Activated naive CD8-positive, alpha-beta T cell (primary cell): ENCODE results near the gene CAPS.

Experiments
- H3K27ac Mint-ChIP-seq: one replicate; pipeline ENCODE4 v1.8.0; 2021; ENCODE audit warnings: mixed read lengths
- H3K27me3 Mint-ChIP-seq: one replicate; pipeline ENCODE4 v1.8.0; 2021; ENCODE audit warnings: mixed read lengths
- H3K36me3 Mint-ChIP-seq: one replicate; pipeline ENCODE4 v1.8.0; 2021; ENCODE audit warnings: mixed read lengths
- H3K4me1 Mint-ChIP-seq: one replicate; pipeline ENCODE4 v1.8.0; 2021; ENCODE audit warnings: low read depth, mixed read lengths
- H3K4me3 Mint-ChIP-seq: one replicate; pipeline ENCODE4 v1.8.0; 2021; ENCODE audit warnings: mild to moderate bottlenecking, mixed read lengths
- H3K9me3 Mint-ChIP-seq: one replicate; pipeline ENCODE4 v1.8.0; 2021; ENCODE audit warnings: low read depth, mixed read lengths

Gene CAPS

DNA sequence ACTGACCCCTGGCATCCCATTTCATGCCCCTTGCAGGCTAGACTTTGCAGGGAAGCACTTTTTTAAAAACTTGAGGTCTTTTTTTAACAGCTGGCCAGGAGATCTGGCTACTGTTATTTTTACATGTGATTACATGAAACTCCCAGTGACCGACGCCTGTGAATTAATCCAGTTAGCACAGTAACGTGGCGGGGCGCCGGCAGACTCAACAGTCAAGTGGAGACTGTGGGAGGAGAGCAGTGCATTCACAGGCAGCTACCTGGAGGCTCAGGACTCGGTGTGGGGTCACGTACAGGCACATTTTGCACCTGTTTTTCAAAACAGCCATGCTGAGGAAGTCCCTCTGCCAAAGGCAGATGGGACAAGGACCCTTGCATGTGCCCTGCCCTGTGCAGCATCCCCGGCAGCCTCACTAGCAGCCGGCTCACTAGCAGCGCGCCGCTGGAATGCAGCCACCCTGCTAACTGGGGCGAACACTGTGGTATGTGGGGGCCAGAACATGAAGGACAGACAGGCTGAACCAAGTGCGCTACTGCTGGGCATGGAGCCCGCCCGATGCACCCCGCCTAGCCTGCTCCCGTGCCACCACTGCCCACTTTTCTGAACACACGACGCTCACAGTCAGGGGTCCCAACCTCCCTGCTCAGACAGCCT lies 18.7 kb downstream of the CAPS start:
- H3K4me1 Mint-ChIP-seq, result peaks cover 2% of the 10 kb centered on the region
- no peak overlapping the region for H3K4me3 Mint-ChIP-seq
- no peak overlapping the region for H3K27ac Mint-ChIP-seq
- no peaks in the 10 kb centered on the region for H3K9me3 Mint-ChIP-seq
- H3K36me3 Mint-ChIP-seq, result no peaks in the 10 kb centered on the region
- no peaks in the 10 kb centered on the region for H3K27me3 Mint-ChIP-seq

DNA sequence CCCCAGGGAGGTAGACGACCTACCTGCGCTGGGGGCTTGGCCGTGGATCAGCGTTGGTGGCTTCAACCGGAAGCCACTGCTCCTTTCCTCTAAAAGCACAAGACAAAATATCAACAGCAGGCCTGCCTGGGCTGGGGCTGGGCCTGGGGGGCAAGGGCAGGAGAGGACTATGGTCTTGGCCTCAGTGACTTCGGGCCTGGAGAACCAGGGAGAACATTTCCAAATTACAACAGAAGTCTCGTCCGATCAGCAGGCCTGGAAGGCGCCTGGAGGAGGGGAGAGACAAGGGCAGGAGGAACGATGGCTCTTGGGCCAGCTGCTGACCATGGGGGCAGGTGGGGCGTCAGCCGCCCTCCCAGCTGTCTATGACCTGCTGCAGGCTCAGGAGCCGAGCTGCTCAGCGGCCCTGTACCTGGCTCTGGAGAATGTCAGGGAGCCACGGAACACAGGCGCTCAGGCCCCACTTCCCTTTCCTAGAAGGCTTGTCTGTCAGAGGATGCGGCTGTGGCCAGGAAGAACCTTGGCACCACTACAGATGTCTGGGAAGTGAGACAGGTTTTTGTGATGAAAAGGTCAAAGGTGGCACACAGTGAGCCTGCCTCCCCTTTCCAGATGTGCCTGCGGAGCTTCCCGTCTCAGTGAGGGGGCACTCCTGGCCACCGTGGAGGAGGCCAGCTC lies 19.5 kb downstream of the CAPS start:
- Mint-ChIP-seq H3K9me3 (no peaks in the 10 kb centered on the region), H3K36me3 (no peaks in the 10 kb centered on the region), H3K4me1 (peaks cover 2% of the 10 kb centered on the region), H3K4me3 (no peak overlapping the region), H3K27ac (peak overlapping the region; percentile 16), H3K27me3 (no peaks in the 10 kb centered on the region)

GRCh38 chr19:5934069-5934401 lies 20.0 kb downstream of the CAPS start:
- Mint-ChIP-seq H3K9me3 (no peaks in the 10 kb centered on the region), H3K36me3 (no peaks in the 10 kb centered on the region), H3K4me1 (peaks cover 2% of the 10 kb centered on the region), H3K27me3 (no peaks in the 10 kb centered on the region), H3K4me3 (no peak overlapping the region), H3K27ac (no peak overlapping the region)

DNA sequence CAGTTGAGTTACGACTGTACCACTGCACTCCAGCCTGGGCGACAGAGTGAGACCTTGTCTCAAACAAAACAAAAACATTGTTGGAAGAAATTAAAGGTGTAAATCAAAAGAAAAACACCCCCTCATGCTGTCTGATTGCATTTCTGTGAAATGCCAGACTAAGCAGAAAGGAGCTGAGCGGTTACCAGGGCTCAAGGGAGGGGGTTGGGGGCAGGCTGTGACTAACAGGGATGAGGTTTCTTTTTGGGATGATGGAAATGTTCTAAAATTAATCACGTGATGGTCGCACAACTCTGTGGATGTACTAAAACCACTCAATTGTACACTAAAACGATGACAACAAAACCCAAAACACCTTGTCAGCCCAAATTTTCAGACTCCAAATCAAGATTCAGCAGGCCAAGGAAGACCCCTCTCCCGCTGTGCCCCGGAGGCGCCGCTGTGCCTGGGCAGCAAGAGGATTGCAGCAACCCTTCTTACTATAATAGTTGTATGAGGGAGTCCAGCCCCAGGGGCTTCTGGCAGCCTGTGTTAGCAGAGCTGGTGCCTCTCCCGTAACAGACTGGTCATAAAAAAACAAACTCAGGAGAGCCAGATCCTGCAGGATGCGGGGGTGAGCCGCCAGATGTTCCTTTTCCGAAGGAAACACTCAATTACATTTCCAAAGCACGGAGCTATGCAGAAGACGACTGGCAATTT lies 20.9 kb downstream of the CAPS start:
- no peaks in the 10 kb centered on the region for H3K27me3 Mint-ChIP-seq

GRCh38 chr19:5935473-5936291 lies 21.6 kb downstream of the CAPS start:
- H3K27me3 Mint-ChIP-seq, result no peaks in the 10 kb centered on the region
- no peaks in the 10 kb centered on the region for H3K36me3 Mint-ChIP-seq
- H3K9me3 Mint-ChIP-seq, result no peaks in the 10 kb centered on the region
- peaks cover 2% of the 10 kb centered on the region for H3K4me1 Mint-ChIP-seq
- no peak overlapping the region for H3K27ac Mint-ChIP-seq
- H3K4me3 Mint-ChIP-seq, result no peak overlapping the region

More for the DNA sequence above, 20.9 kb downstream of the CAPS start:
- no peak overlapping the region for H3K27ac Mint-ChIP-seq
- H3K9me3 Mint-ChIP-seq, result no peaks in the 10 kb centered on the region
- no peaks in the 10 kb centered on the region for H3K36me3 Mint-ChIP-seq
- peaks cover 2% of the 10 kb centered on the region for H3K4me1 Mint-ChIP-seq
- H3K4me3 Mint-ChIP-seq, result no peak overlapping the region

GRCh38 chr19:5936292-5936592 lies 22.2 kb downstream of the CAPS start:
- H3K9me3 Mint-ChIP-seq, result no peaks in the 10 kb centered on the region
- H3K4me1 Mint-ChIP-seq, result peaks cover 2% of the 10 kb centered on the region
- no peaks in the 10 kb centered on the region for H3K36me3 Mint-ChIP-seq
- no peaks in the 10 kb centered on the region for H3K27me3 Mint-ChIP-seq
- no peak overlapping the region for H3K4me3 Mint-ChIP-seq
- H3K27ac Mint-ChIP-seq, result no peak overlapping the region

- H3K9me3 Mint-ChIP-seq, result no peaks in the 10 kb centered on the region
- H3K36me3 Mint-ChIP-seq, result no peaks in the 10 kb centered on the region
- peaks cover 6% of the 10 kb centered on the region for H3K4me1 Mint-ChIP-seq
- no peak overlapping the region for H3K4me3 Mint-ChIP-seq
- no peaks in the 10 kb centered on the region for H3K27me3 Mint-ChIP-seq
- H3K27ac Mint-ChIP-seq, result no peak overlapping the region
Observed at GRCh38 chr19:5937550-5937949, 23.5 kb downstream of the CAPS start.

DNA sequence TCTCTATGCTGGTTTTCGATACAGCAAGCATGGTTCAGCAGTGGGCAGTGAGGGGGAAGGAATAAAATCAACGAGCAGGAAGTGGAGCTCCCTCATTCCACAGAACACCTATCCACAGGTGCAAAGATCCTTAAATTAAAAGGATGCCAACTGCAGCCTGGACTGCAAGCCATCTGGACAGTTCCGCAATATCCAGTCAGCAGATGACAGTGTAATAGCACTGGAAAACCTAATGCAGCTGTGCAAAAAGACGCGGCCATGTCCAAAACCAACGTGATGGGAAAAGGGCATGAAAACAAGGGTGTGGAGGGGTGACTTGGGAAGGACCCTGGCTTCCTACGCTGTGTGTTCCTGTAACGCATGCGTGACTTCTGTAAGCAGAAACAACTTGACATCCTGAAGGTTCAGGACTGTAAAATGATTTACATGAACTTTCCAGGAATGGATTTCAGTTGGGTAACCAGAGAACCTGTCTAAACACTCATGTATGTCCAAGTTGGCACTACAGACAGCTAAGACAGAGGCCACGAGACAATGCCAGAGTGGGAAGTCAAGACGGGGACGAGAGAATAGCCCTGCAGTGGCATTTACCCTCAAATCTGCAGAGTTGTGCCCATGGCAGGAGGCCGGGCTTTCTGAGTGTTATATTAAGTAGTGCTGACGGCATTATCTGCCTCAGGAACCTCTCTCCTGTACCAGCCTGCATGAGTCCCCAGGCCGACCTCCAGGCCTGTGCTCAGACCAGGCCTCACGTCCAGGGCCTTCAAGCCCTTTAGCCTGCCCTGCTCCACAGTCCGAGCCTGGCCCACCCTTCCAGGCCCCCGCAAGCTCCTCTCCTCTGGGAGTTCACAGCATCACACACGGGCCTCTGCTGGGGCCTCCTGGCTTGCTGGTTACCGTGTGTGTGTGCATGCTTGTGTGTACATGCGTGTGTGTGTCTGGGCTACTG lies 26.5 kb downstream of the CAPS start:
- H3K9me3 Mint-ChIP-seq, result no peaks in the 10 kb centered on the region
- H3K4me3 Mint-ChIP-seq, result no peak overlapping the region
- H3K27ac Mint-ChIP-seq, result no peak overlapping the region
- no peaks in the 10 kb centered on the region for H3K27me3 Mint-ChIP-seq
- no peaks in the 10 kb centered on the region for H3K36me3 Mint-ChIP-seq
- peaks cover 26% of the 10 kb centered on the region for H3K4me1 Mint-ChIP-seq

DNA sequence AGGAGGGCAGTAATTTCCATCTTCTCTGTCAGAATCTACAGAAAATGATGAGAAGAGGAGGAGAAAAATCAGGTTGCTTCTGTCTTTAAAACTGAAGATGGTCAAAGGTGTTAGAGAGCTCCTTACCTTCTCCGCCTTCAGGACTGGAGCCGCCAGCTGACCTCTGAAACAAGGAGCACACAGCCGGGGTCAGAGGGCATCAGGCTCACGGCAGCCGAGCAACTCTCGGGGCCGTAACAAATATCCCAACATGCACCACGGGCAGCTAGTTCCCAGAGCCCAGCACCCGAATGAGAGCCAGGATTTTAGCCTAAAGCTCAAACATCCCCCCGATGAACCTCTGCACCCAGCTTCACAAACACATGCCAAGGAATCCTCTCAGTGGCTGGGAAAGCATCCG lies 27.6 kb downstream of the CAPS start:
- no peaks in the 10 kb centered on the region for H3K36me3 Mint-ChIP-seq
- H3K4me3 Mint-ChIP-seq, result no peak overlapping the region
- peaks cover 34% of the 10 kb centered on the region for H3K4me1 Mint-ChIP-seq
- H3K27ac Mint-ChIP-seq, result no peak overlapping the region
- H3K9me3 Mint-ChIP-seq, result no peaks in the 10 kb centered on the region
- no peaks in the 10 kb centered on the region for H3K27me3 Mint-ChIP-seq

DNA sequence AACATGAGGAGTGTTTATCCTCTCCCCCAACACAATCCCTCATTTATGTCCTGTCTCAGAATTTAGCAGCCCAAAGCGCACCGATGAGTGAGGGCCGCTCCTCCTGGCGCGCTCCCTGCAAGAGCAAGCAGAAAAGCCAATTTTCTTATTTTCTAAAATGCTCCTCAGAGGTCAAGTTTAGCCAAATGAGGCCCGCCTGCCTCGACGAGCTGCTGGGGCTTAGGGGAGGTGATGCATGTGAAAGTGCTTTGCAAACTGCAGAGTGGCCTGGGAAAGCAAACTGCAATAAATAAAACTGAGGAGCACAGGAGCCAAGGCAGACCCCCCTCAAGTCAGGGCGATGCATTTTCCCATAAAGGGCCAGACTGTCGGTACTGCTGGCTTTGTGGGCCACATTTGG lies 29.0 kb downstream of the CAPS start:
- H3K36me3 Mint-ChIP-seq, result no peaks in the 10 kb centered on the region
- H3K27me3 Mint-ChIP-seq, result no peaks in the 10 kb centered on the region
- H3K27ac Mint-ChIP-seq, result no peak overlapping the region
- H3K4me1 Mint-ChIP-seq, result peaks cover 45% of the 10 kb centered on the region
- no peak overlapping the region for H3K4me3 Mint-ChIP-seq
- no peaks in the 10 kb centered on the region for H3K9me3 Mint-ChIP-seq

- Mint-ChIP-seq H3K4me3 (no peak overlapping the region), H3K4me1 (peaks cover 49% of the 10 kb centered on the region), H3K27me3 (no peaks in the 10 kb centered on the region), H3K36me3 (no peaks in the 10 kb centered on the region), H3K9me3 (no peaks in the 10 kb centered on the region), H3K27ac (peak overlapping the region; percentile 10)
Observed at GRCh38 chr19:5943623-5944022, 29.6 kb downstream of the CAPS start.

DNA sequence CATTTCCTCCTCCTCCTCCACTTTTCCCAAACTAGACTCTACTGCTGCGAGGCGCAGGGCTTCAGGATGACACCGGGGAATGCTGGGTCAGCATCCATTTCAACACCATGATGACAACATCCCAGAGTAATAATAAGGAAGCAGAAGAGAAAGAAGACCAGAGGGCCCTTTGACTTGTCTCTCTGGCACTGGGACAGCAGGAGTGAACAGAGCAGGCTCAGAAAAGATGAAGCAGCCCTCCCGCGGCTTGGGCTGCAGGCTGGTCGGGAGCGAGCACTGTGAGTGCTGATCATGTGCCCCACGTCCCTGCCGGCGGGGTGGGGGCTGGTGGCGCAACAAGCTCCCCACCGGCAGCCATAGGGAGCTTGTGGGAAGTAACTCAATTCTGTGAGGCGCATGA lies 33.4 kb downstream of the CAPS start:
- H3K4me1 Mint-ChIP-seq, result peaks cover 83% of the 10 kb centered on the region
- H3K27me3 Mint-ChIP-seq, result no peaks in the 10 kb centered on the region
- H3K27ac Mint-ChIP-seq, result peak overlapping the region; percentile 85
- no peak overlapping the region for H3K4me3 Mint-ChIP-seq
- no peaks in the 10 kb centered on the region for H3K9me3 Mint-ChIP-seq
- H3K36me3 Mint-ChIP-seq, result peaks cover 9% of the 10 kb centered on the region

DNA sequence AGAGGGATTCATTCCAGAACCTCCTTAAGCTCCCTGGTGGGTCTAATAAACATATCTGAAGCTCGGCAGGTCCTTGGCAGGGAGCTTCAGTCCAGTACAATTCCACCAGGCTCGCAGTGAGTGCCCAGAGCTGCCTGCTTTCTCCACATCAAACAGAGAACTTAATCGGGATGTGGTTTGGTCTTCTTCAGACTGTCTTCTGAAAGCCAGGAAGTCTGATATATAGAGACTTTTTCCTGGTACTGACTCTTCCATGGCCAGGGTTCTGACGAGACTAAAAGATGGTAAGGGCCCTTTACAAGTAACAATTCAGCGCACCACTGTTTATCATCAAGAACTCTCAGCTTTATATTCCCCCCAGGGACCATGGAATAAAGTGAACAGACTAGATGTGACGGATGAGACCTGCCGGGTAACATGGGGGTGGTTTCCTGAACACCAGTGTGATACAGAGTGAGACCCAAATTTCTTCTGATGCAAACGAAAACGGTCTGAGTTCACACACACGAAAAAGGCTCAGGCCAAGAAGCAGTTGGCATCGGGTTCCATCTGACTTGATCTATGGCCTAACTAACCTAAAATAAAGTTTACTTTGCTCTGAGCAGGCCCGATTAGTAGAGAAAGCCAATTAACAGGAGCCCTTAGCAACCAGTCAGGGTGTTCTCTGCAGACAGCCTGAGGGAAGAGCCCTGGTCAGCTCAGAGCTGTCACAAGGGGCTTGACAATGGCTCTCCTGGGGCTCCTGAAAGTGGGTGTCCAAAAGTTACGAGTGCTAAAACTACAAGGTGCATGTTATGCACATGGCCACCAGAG lies 34.9 kb downstream of the CAPS start:
- Mint-ChIP-seq H3K27me3 (no peaks in the 10 kb centered on the region), H3K4me3 (peak overlapping the region; percentile 77), H3K27ac (peak overlapping the region; percentile 79), H3K36me3 (peaks cover 13% of the 10 kb centered on the region), H3K4me1 (peaks cover 87% of the 10 kb centered on the region), H3K9me3 (no peaks in the 10 kb centered on the region)
